ENCODE results near the gene VWCE. TPM values are rescaled to one million over a fixed set of nuclear protein-coding genes. Genes with fewer than 3 reads are reported as not detected.
A peak's percentile ranks its signal among the peaks of the same experiment; 100 is the strongest.

The VWCE gene
- total and polyA plus RNA-seq, 9 of the 15 experiments (the other 6 are each of a cell fraction or from before 2014, with no cell fraction given), result 0.06 to 1.6 (median 0.63) TPM; not detected in 1

GRCh38 chr11:61281581-61282250, 13.4 kb downstream of the VWCE start (continued):
- peak; percentile 65 for TF ChIP-seq RBFOX2 (IDR thresholded peaks at IDR 0.05; ENCODE audit: low read depth, low read length)
- TF ChIP-seq ZMIZ1 (IDR thresholded peaks at IDR 0.05; ENCODE audit: low read depth in 2 of 2, low read length in 2 of 2), result no peak
- no peak for TF ChIP-seq ZNF140 (CRISPR knock-in tag; IDR thresholded peaks at IDR 0.05)
- TF ChIP-seq ZNF124 (CRISPR knock-in tag; IDR thresholded peaks at IDR 0.05), result no peak
- no peak for TF ChIP-seq PYGO2 (tag; IDR thresholded peaks at IDR 0.05)
- TF ChIP-seq, protein P1, sequence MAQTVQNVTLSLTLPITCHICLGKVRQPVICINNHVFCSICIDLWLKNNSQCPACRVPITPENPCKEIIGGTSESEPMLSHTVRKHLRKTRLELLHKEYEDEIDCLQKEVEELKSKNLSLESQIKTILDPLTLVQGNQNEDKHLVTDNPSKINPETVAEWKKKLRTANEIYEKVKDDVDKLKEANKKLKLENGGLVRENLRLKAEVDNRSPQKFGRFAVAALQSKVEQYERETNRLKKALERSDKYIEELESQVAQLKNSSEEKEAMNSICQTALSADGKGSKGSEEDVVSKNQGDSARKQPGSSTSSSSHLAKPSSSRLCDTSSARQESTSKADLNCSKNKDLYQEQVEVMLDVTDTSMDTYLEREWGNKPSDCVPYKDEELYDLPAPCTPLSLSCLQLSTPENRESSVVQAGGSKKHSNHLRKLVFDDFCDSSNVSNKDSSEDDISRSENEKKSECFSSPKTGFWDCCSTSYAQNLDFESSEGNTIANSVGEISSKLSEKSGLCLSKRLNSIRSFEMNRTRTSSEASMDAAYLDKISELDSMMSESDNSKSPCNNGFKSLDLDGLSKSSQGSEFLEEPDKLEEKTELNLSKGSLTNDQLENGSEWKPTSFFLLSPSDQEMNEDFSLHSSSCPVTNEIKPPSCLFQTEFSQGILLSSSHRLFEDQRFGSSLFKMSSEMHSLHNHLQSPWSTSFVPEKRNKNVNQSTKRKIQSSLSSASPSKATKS (CRISPR knock-in tag; IDR thresholded peaks at IDR 0.05), result no peak
- TF ChIP-seq ZNF407 (IDR thresholded peaks at IDR 0.05; ENCODE audit: low read depth), result no peak
- no peak for TF ChIP-seq FOS (IDR thresholded peaks at IDR 0.05; ENCODE audit: extremely low read depth, insufficient read length)
- TF ChIP-seq IRF9 (tag; IDR thresholded peaks at IDR 0.05), result no peak
- TF ChIP-seq NONO (IDR thresholded peaks at IDR 0.05; ENCODE audit: low read depth in 2 of 2, low read length in 1 of 2), result no peak
